GM23338 (cell line): ENCODE results near the gene RNF151. TPM values are rescaled to one million over a fixed set of nuclear protein-coding genes. Genes with fewer than 3 reads are reported as not detected.

Source experiments
- ATAC-seq: fragments of 200-7000 bp; cut with Tn5 transposase; 3 replicates; pipeline ENCODE4 v1.9.1; 2020
- DNase-seq: peaks from one replicate; pipeline ENCODE4 v3.0.0-alpha.2; 2015; ENCODE audit warnings: low spot score
- H2AFZ ChIP-seq: fragments of 200-600 bp; sonication (generic); 2 replicates; pipeline ENCODE4 v1.8.0; 2016; ENCODE audit warnings: antibody characterized with exemption, mild to moderate bottlenecking, moderate library complexity
- H3F3A ChIP-seq: fragments of 200-600 bp; sonication (generic); replicated peaks from 2 replicates; pipeline ENCODE4 v1.8.0; 2017; ENCODE audit warnings: antibody characterized with exemption, mixed run types, low read depth
- H3K27ac ChIP-seq: fragments of 200-600 bp; sonication (generic); 2 replicates; pipeline ENCODE4 v1.6.1; 2016; ENCODE audit warnings: low read depth
- H3K27me3 ChIP-seq: fragments of 200-600 bp; sonication (generic); 2 replicates; pipeline ENCODE4 v1.8.0; 2016; ENCODE audit warnings: mild to moderate bottlenecking, mixed run types, moderate library complexity; ENCODE audit not compliant: insufficient read depth
- H3K36me3 ChIP-seq: fragments of 200-600 bp; sonication (generic); 2 replicates; pipeline ENCODE4 v1.8.0; 2016; ENCODE audit warnings: mild to moderate bottlenecking; ENCODE audit not compliant: insufficient read depth
- H3K4me1 ChIP-seq: fragments of 200-600 bp; sonication (generic); 2 replicates; pipeline ENCODE4 v1.8.0; 2016; ENCODE audit warnings: mild to moderate bottlenecking, moderate library complexity; ENCODE audit not compliant: insufficient read depth
- H3K4me2 ChIP-seq: fragments of 200-600 bp; sonication (generic); 2 replicates; pipeline ENCODE4 v1.7.1; 2017; ENCODE audit warnings: mixed run types
- H3K4me3 ChIP-seq: fragments of 200-600 bp; sonication (generic); 2 replicates; pipeline ENCODE4 v1.6.1; 2016; ENCODE audit warnings: mixed run types
- H3K79me2 ChIP-seq: fragments of 200-600 bp; sonication (generic); replicated peaks from 2 replicates; pipeline ENCODE4 v1.8.0; 2017; ENCODE audit warnings: mild to moderate bottlenecking; ENCODE audit not compliant: insufficient read depth
- H3K9me2 ChIP-seq: fragments of 200-600 bp; sonication (generic); 2 replicates; pipeline ENCODE4 v1.8.0; 2017; ENCODE audit not compliant: insufficient read depth
- H4K20me1 ChIP-seq: fragments of 200-600 bp; sonication (generic); replicated peaks from 2 replicates; pipeline ENCODE4 v1.8.0; 2017; ENCODE audit warnings: mild to moderate bottlenecking; ENCODE audit not compliant: insufficient read depth
- H3K27ac Mint-ChIP-seq: 2 replicates; pipeline ENCODE4 v1.8.0; 2020; ENCODE audit warnings: inconsistent platforms, mild to moderate bottlenecking, moderate library complexity, mixed read lengths
- H3K27me3 Mint-ChIP-seq: 3 replicates; pipeline ENCODE4 v1.8.0; 2022; ENCODE audit warnings: low read depth, mild to moderate bottlenecking, moderate library complexity, mixed read lengths, inconsistent platforms; ENCODE audit not compliant: insufficient read depth, poor library complexity
- H3K36me3 Mint-ChIP-seq: 3 replicates; pipeline ENCODE4 v1.8.0; 2021; ENCODE audit warnings: low read depth, mild to moderate bottlenecking, inconsistent platforms, moderate library complexity, mixed read lengths
- H3K4me1 Mint-ChIP-seq: 3 replicates; pipeline ENCODE4 v1.8.0; 2020; ENCODE audit warnings: mild to moderate bottlenecking, inconsistent platforms, mixed read lengths
- H3K4me3 Mint-ChIP-seq: 3 replicates; pipeline ENCODE4 v1.8.0; 2021; ENCODE audit warnings: moderate library complexity, mild to moderate bottlenecking, inconsistent platforms, mixed read lengths
- H3K9me3 Mint-ChIP-seq: 3 replicates; pipeline ENCODE4 v1.8.0; 2020; ENCODE audit warnings: moderate library complexity, mild to moderate bottlenecking, inconsistent platforms, mixed read lengths
- CREB1 ChIP-seq: fragments of 250-450 bp; sonication (Bioruptor Pico); IDR thresholded peaks from 2 replicates; pipeline ENCODE4 v1.5.0; 2020; ENCODE audit warnings: low read depth, mild to moderate bottlenecking, moderate library complexity
- EZH2 ChIP-seq: fragments of 200-600 bp; sonication (generic); IDR thresholded peaks from one replicate; pipeline ENCODE4 v1.8.0; 2017; ENCODE audit warnings: antibody characterized with exemption, mild to moderate bottlenecking, low read depth; ENCODE audit not compliant: unreplicated experiment
- EZH2phosphoT487 ChIP-seq: fragments of 200-600 bp; sonication (generic); IDR thresholded peaks from one replicate; pipeline ENCODE4 v1.8.1; 2018; ENCODE audit warnings: antibody characterized with exemption; ENCODE audit not compliant: unreplicated experiment
- JUNB ChIP-seq: IDR thresholded peaks from one replicate; pipeline ENCODE4 v1.6.1; 2016; ENCODE audit warnings: antibody characterized with exemption; ENCODE audit not compliant: unreplicated experiment
- NANOG ChIP-seq: IDR thresholded peaks from 2 replicates; pipeline ENCODE4 v1.6.1; 2016; ENCODE audit warnings: antibody characterized with exemption, borderline replicate concordance
- POLR2AphosphoS5 ChIP-seq: IDR thresholded peaks from 2 replicates; pipeline ENCODE4 v1.6.1; 2016; ENCODE audit warnings: antibody characterized with exemption, low read depth
- STAT1 ChIP-seq: IDR thresholded peaks from one replicate; pipeline ENCODE4 v1.6.1; 2016; ENCODE audit warnings: antibody characterized with exemption; ENCODE audit not compliant: unreplicated experiment
- ZNF114 ChIP-seq: fragments of 250-450 bp; sonication (Bioruptor Pico); IDR thresholded peaks from 2 replicates; pipeline ENCODE4 v1.5.0; 2020; ENCODE audit warnings: mild to moderate bottlenecking, moderate library complexity
- ZNF331 ChIP-seq: fragments of 250-450 bp; sonication (Bioruptor Pico); IDR thresholded peaks from 2 replicates; pipeline ENCODE4 v1.5.0; 2020; ENCODE audit warnings: low read depth, mild to moderate bottlenecking, moderate library complexity
- polyA plus RNA-seq: library from polyadenylated mRNA; unstranded; fragments of >200 nt; fragmentation: Nextera tagmentation; extraction: Ambion mirVana; gene quantifications from 2 replicates; pipeline ENCODE4 v1.2.1, GENCODE V29; 2016
- total RNA-seq: library from RNA; depleted of rRNA; stranded (reverse); fragments of >200 nt; shearing (Covaris generic); gene quantifications from 2 replicates; pipeline ENCODE4 v1.2.3, GENCODE V29; 2014
- TF ChIP-seq, protein P1 (sequence below), 2 experiments: fragments of 200-600 bp in 1 of 2; sonication (generic) in 1 of 2; conservative IDR thresholded peaks; 2 replicates each; pipeline versions ENCODE4 v1.5.1 to v1.6.1; 2016 to 2017; ENCODE audit warnings: antibody characterized with exemption in 2 of 2, low read depth in 2 of 2, mild to moderate bottlenecking in 2 of 2, moderate library complexity in 1 of 2
- TF ChIP-seq, protein P2 (sequence below): IDR thresholded peaks from 2 replicates; pipeline ENCODE4 v1.6.1; 2016; ENCODE audit warnings: antibody characterized with exemption
- TF ChIP-seq, protein P3 (sequence below): IDR thresholded peaks from one replicate; pipeline ENCODE4 v1.6.1; 2018; ENCODE audit warnings: antibody characterized with exemption; ENCODE audit not compliant: unreplicated experiment

Gene RNF151
- total and polyA plus RNA-seq, 2 experiments from 2014 or later = not detected

DNA sequence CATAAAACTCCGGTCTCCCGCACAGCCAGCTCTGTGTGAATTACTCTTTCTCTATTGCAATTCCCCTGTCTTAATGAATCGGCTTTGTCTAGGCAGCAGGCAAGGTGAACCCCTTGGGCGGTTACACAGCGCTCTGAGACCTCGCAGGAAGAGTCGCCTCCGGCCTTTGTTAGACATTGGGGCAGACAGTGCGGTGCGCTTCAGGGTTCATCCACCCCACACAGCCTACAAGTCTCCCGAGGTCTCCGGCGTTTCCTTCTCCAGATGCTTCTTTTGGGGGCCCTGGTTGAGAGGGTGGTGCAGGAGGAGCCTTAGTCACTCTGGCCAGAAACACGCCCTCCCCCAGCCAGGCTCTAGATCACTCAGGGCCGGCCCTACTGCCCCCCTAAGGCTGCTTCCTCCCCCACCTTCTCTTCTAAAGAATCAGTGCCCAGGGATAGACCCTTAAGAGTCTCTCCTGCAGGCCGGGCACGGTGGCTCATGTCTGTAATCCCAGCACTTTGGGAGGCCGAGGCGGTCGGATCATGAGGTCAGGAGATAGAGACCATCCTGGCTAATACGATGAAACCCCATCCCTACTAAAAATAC, 21.9 kb upstream of the RNF151 start:
- Mint-ChIP-seq H3K36me3 (no peaks in the 10 kb centered on the region; the same call in 2 of the 3 replicates), H3K27ac (peak overlapping the region; percentile 80; the same call in 1 of the 2 replicates), H3K27me3 (peaks cover 14% of the 10 kb centered on the region), H3K4me3 (peak overlapping the region; percentile 85), H3K9me3 (no peaks in the 10 kb centered on the region), H3K4me1 (peaks cover 20% of the 10 kb centered on the region)
- Histone ChIP-seq H3K4me3 (no peak overlapping the region), H3F3A (0 out of 2 replicates have a peak, but pooled peaks cover 10% of the 10 kb centered on the region), H4K20me1 (no peaks in the 10 kb centered on the region; the same call in 1 of the 2 replicates), H3K4me2 (no peak overlapping the region), H3K27ac (no peak overlapping the region), H2AFZ (no peak overlapping the region), H3K4me1 (peaks cover 15% of the 10 kb centered on the region; the same call in 1 of the 2 replicates), H3K79me2 (no peaks in the 10 kb centered on the region), H3K9me2 (no peaks in the 10 kb centered on the region), H3K36me3 (no peaks in the 10 kb centered on the region), H3K27me3 (no peaks in the 10 kb centered on the region)
- ATAC-seq = no peak
- TF ChIP-seq CREB1 (CRISPR knock-in tag) (no peak), POLR2AphosphoS5 (no peak)
- no peak for DNase-seq

DNA sequence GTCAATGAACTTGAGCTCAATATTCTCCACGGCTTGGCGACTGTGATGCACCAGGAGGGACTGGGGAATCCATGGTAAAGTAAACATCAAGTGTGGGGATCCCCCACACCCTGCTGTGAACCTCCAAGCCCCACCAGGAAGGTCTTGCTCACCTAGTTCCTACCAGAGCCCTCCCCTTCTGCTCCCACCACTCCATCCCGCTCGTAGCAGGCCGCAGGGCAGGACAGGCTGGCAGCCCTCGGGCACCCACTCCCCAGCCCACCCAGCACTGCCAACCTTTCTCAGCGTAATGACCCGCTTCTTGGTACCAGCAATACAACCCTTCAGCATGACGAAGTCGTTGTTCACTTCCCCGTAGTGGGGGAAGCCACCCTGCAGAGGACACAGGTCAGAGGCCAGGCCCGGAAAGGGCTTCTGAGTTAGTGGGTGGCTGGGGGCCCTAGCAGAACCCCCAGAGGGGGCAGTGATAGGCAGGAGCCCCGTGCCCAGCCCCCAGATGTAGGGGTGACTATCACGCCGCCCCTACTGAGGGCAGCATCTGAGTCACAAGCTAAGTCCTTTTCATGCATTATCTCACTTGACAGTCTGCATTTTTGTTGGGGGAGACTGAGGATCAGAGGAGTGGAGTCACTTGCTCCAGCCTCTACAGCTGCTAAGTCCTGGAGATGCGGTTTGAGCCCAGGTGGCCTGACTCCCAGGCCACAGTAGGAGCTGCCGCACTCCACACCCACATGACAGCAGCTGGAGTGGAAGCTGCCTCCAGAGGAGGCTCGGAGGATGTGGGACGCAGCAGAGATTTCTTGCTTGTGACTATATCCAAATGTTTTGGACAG, 20.9 kb upstream of the RNF151 start:
- H3K4me2 ChIP-seq = no peak overlapping the region
- no peak for DNase-seq
- peaks cover 15% of the 10 kb centered on the region; the same call in 1 of the 2 replicates for H3K4me1 ChIP-seq
- no peak overlapping the region for H2AFZ ChIP-seq
- no peak overlapping the region for H3K4me3 ChIP-seq
- H3K36me3 Mint-ChIP-seq = no peaks in the 10 kb centered on the region; the same call in 2 of the 3 replicates
- no peaks in the 10 kb centered on the region for H3K9me2 ChIP-seq
- H3K27ac ChIP-seq = no peak overlapping the region
- H3K27ac Mint-ChIP-seq = no peak overlapping the region
- no peaks in the 10 kb centered on the region for H3K79me2 ChIP-seq
- H3K4me1 Mint-ChIP-seq = peaks cover 20% of the 10 kb centered on the region
- no peaks in the 10 kb centered on the region; the same call in 1 of the 2 replicates for H4K20me1 ChIP-seq
- 0 out of 2 replicates have a peak, but pooled peaks cover 8% of the 10 kb centered on the region for H3F3A ChIP-seq
- peaks cover 14% of the 10 kb centered on the region for H3K27me3 Mint-ChIP-seq
- no peak overlapping the region for H3K4me3 Mint-ChIP-seq
- H3K36me3 ChIP-seq = no peaks in the 10 kb centered on the region
- no peaks in the 10 kb centered on the region for H3K9me3 Mint-ChIP-seq
- ATAC-seq = no peak
- H3K27me3 ChIP-seq = no peaks in the 10 kb centered on the region
- TF ChIP-seq ZNF114 (CRISPR knock-in tag) (no peak), JUNB (no peak), POLR2AphosphoS5 (no peak), EZH2 (no peak), ZNF331 (CRISPR knock-in tag) (no peak), EZH2phosphoT487 (no peak), STAT1 (no peak), CREB1 (CRISPR knock-in tag) (no peak), NANOG (no peak)
- TF ChIP-seq, protein P1, sequence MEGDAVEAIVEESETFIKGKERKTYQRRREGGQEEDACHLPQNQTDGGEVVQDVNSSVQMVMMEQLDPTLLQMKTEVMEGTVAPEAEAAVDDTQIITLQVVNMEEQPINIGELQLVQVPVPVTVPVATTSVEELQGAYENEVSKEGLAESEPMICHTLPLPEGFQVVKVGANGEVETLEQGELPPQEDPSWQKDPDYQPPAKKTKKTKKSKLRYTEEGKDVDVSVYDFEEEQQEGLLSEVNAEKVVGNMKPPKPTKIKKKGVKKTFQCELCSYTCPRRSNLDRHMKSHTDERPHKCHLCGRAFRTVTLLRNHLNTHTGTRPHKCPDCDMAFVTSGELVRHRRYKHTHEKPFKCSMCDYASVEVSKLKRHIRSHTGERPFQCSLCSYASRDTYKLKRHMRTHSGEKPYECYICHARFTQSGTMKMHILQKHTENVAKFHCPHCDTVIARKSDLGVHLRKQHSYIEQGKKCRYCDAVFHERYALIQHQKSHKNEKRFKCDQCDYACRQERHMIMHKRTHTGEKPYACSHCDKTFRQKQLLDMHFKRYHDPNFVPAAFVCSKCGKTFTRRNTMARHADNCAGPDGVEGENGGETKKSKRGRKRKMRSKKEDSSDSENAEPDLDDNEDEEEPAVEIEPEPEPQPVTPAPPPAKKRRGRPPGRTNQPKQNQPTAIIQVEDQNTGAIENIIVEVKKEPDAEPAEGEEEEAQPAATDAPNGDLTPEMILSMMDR (conservative IDR thresholded peaks at IDR 0.05; ENCODE audit: low read depth in 2 of 2) = no peak
- TF ChIP-seq, protein P2, sequence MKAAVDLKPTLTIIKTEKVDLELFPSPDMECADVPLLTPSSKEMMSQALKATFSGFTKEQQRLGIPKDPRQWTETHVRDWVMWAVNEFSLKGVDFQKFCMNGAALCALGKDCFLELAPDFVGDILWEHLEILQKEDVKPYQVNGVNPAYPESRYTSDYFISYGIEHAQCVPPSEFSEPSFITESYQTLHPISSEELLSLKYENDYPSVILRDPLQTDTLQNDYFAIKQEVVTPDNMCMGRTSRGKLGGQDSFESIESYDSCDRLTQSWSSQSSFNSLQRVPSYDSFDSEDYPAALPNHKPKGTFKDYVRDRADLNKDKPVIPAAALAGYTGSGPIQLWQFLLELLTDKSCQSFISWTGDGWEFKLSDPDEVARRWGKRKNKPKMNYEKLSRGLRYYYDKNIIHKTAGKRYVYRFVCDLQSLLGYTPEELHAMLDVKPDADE = no peak
- TF ChIP-seq, protein P3, sequence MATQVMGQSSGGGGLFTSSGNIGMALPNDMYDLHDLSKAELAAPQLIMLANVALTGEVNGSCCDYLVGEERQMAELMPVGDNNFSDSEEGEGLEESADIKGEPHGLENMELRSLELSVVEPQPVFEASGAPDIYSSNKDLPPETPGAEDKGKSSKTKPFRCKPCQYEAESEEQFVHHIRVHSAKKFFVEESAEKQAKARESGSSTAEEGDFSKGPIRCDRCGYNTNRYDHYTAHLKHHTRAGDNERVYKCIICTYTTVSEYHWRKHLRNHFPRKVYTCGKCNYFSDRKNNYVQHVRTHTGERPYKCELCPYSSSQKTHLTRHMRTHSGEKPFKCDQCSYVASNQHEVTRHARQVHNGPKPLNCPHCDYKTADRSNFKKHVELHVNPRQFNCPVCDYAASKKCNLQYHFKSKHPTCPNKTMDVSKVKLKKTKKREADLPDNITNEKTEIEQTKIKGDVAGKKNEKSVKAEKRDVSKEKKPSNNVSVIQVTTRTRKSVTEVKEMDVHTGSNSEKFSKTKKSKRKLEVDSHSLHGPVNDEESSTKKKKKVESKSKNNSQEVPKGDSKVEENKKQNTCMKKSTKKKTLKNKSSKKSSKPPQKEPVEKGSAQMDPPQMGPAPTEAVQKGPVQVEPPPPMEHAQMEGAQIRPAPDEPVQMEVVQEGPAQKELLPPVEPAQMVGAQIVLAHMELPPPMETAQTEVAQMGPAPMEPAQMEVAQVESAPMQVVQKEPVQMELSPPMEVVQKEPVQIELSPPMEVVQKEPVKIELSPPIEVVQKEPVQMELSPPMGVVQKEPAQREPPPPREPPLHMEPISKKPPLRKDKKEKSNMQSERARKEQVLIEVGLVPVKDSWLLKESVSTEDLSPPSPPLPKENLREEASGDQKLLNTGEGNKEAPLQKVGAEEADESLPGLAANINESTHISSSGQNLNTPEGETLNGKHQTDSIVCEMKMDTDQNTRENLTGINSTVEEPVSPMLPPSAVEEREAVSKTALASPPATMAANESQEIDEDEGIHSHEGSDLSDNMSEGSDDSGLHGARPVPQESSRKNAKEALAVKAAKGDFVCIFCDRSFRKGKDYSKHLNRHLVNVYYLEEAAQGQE = no peak
